ENCODE measurements around the gene TBX1.

DNA sequence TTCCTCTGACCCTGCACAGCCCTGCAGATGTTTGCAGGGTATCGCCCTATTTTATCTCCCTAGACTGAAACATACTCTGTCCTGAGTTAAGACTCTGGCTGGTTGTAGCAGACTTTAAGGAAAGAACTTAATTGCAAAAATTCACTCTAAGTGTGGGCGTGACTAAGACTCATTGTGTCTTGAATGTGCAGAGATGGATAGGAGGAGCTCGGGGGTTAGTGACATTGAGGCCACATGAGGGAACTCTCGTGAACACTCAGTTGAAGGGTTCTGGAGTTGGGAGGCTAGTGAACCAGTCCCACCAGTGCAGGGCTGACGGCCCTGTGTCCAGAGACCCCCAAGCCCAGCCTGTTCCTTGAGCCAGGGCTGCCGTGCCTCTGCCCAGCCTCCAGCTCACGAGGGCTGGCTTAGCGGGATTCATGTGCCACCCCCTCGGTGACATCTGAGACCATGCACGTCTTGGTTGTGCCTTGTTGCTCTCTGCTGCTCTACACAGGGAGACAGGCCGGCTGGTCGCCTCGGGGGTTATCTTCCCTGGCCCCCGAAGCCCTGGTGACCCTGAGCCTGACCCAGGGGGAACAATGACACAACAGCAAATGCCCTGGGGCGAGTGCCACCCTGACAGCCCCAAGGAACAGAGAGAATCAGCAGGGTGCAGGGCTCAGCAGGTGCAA is 11.4 kb upstream of the TBX1 start:
- TF ChIP-seq NR3C1 (CRISPR knock-in tag; conservative IDR thresholded peaks at IDR 0.05; ENCODE audit: low read depth) (no peak), USF2 (CRISPR knock-in tag; IDR thresholded peaks at IDR 0.05) (no peak), CTCF (IDR thresholded peaks at IDR 0.05) (no peak), GABPB1 (CRISPR knock-in tag; IDR thresholded peaks at IDR 0.05) (no peak)
- TF ChIP-seq, protein P1, sequence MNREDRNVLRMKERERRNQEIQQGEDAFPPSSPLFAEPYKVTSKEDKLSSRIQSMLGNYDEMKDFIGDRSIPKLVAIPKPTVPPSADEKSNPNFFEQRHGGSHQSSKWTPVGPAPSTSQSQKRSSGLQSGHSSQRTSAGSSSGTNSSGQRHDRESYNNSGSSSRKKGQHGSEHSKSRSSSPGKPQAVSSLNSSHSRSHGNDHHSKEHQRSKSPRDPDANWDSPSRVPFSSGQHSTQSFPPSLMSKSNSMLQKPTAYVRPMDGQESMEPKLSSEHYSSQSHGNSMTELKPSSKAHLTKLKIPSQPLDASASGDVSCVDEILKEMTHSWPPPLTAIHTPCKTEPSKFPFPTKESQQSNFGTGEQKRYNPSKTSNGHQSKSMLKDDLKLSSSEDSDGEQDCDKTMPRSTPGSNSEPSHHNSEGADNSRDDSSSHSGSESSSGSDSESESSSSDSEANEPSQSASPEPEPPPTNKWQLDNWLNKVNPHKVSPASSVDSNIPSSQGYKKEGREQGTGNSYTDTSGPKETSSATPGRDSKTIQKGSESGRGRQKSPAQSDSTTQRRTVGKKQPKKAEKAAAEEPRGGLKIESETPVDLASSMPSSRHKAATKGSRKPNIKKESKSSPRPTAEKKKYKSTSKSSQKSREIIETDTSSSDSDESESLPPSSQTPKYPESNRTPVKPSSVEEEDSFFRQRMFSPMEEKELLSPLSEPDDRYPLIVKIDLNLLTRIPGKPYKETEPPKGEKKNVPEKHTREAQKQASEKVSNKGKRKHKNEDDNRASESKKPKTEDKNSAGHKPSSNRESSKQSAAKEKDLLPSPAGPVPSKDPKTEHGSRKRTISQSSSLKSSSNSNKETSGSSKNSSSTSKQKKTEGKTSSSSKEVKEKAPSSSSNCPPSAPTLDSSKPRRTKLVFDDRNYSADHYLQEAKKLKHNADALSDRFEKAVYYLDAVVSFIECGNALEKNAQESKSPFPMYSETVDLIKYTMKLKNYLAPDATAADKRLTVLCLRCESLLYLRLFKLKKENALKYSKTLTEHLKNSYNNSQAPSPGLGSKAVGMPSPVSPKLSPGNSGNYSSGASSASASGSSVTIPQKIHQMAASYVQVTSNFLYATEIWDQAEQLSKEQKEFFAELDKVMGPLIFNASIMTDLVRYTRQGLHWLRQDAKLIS (CRISPR knock-in tag; IDR thresholded peaks at IDR 0.05; ENCODE audit: borderline replicate concordance), result no peak
- TF ChIP-seq, protein P2, sequence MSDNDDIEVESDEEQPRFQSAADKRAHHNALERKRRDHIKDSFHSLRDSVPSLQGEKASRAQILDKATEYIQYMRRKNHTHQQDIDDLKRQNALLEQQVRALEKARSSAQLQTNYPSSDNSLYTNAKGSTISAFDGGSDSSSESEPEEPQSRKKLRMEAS (CRISPR knock-in tag; IDR thresholded peaks at IDR 0.05), result no peak
- TF ChIP-seq, protein P3, sequence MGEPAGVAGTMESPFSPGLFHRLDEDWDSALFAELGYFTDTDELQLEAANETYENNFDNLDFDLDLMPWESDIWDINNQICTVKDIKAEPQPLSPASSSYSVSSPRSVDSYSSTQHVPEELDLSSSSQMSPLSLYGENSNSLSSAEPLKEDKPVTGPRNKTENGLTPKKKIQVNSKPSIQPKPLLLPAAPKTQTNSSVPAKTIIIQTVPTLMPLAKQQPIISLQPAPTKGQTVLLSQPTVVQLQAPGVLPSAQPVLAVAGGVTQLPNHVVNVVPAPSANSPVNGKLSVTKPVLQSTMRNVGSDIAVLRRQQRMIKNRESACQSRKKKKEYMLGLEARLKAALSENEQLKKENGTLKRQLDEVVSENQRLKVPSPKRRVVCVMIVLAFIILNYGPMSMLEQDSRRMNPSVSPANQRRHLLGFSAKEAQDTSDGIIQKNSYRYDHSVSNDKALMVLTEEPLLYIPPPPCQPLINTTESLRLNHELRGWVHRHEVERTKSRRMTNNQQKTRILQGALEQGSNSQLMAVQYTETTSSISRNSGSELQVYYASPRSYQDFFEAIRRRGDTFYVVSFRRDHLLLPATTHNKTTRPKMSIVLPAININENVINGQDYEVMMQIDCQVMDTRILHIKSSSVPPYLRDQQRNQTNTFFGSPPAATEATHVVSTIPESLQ (CRISPR knock-in tag; IDR thresholded peaks at IDR 0.05), result no peak

All from WTC11 (cell line).